HG02588 (cell line): ENCODE measurements around the gene CLTB.

ENCODE experiments used
- ATAC-seq: cut with Tn5 transposase; IDR thresholded peaks from one replicate; pipeline ENCODE4 v1.9.1; 2021; ENCODE audit warnings: mild to moderate bottlenecking, moderate library complexity; ENCODE audit not compliant: unreplicated experiment

Gene CLTB

DNA sequence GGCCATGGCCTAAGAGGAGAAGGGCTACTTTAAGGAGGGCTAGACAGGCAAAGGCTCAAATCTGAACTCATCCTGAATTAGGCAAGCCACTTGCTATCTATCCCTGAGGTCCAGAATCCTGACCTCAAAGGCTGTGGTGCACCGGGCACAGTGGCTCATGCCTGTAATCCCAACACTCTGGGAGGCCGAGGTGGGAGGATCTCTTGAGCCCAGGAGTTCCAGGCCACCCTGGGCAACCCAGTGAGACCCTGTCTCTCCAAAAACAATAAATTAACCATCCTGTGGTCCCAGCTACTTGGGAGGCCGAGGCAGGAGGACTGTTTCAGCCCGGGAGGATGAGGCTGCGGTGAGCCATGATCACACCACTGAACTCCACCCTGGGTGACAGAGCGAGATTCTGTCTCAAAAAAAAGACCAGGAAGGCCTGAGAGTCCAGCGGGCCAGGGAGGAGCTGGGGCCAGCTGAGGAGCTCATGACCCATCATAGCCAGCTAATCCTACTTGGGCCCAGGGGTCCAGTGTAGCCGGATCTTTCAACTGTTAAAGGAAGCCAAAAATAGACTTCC, 31.9 kb downstream of the CLTB start:
- no peak for ATAC-seq

DNA sequence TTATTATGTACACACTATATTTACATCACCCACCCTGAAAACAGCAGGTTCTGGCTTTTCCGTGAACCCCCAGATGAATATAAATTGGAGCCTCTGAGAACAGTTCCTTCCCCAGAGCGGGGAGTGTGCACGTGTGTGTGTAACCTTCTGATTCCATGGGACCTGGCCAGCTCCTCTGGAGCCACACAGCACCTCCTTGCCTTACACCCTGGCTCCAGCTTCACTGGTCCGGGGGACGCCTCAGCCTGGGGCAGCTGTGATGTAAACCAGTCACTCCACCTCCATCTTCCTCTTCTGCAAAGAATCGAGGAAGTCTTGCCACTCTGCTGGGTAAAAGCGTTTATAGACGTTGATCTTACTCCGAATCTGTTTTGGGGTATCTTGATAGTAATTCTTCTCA, 32.4 kb downstream of the CLTB start:
- no peak for ATAC-seq

DNA sequence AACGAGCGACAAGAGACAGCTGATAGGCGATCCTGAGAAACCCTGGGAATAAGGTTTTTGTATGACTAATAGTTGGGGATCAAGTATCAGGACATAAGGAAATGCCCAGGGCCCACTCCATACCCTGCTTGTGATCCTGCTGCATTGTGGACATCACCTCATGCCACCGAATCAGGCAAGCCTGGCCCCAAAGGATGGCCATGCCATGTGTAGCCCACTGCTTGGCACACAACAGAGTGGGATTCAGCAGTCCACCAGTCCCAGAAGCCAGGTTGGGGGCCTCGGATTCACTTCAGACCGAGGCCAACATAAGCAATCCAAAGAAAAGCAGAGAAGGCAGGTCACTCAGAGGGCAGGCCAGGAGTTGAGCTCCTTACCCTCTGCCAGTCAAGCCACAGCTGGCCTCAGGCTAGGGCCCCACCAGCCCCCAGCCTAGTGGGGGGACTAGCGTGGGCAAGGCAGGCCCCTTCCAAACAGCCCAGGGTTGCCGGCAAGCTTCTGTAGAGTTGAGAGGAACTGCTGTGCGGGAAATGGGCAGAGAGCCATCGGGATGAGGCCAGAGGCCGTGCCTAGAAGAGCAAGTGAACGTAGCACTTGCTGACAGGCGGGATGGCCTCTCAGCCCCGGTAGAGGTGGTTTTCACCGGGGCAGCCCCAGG, 33.0 kb downstream of the CLTB start:
- ATAC-seq: no peak

DNA sequence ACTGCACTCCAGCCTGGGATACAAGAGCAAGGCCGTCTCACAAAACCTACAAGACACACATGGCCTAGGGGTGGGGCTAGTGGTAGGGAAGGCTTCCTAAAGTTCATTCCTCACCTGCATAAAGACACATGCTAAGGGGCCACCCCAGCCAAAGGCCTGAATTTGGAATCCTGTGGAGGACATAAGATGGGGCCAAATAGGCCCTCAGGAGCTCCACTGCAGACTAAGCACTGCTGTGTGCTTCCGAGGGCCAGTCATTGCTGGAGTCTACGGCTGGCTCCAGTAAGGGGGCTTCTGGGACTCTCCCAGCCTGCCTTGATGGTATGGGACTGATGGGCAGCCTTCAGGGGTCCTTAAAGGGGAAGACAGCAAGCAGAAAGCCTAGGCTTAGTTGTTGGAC, 33.6 kb downstream of the CLTB start:
- no peak for ATAC-seq

DNA sequence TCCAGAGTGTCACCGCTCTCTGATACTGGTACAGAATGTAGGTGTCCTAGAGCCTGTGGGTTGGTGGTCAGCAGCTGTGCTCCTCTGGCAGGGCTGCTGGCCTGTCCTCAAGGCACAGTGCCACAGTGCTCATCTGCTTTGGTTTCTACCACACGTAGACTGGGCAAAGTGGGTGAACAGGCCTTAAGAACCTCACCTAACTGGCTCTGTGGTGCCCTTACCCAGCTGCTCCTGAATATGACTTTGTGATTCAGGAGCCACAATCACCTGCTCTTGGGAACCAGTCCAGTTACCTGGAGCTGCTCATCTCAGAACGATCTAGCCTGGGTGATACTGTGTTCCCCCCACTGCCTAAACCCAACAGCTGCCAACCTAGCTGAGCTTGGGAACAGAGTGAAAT, 34.4 kb downstream of the CLTB start:
- ATAC-seq: no peak

DNA sequence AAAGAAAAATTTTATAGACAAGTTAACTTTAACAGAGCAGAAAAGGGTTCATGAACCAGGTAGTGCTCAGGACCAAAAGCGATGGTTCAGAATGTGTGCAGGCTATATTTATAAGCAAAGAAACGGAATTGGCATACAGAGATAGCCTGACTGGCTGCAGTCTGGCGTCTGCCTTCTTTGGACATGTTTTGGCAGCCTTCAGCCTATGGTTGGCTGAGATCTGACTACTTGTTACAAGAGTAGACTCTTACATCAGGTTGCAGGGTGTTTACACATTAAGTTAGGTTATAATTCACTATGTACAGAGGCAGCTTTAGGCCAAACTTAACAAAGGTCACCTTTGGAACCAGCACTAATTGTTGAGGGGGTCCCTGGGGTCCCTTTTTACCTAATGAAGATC, 34.9 kb downstream of the CLTB start:
- ATAC-seq: no peak

DNA sequence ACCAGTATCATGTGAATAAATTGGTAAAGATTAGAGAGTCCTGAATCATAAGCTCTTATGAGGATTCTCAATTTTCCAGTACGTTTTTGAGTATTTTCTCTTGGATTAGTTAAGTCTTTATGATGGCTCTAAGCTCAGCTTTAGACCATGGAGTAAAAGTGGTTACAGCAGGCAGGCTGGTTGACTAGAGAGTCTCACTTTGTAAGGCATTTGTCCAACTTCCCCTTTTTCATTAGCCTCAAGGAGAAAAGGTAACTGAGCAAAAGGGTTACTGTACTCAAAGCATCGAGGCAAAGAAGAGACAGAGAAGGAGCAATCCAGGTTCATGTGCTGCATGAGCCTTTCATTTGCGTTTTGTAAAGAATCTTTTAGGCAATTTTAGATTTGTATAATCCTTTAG, 36.5 kb downstream of the CLTB start:
- no peak for ATAC-seq

DNA sequence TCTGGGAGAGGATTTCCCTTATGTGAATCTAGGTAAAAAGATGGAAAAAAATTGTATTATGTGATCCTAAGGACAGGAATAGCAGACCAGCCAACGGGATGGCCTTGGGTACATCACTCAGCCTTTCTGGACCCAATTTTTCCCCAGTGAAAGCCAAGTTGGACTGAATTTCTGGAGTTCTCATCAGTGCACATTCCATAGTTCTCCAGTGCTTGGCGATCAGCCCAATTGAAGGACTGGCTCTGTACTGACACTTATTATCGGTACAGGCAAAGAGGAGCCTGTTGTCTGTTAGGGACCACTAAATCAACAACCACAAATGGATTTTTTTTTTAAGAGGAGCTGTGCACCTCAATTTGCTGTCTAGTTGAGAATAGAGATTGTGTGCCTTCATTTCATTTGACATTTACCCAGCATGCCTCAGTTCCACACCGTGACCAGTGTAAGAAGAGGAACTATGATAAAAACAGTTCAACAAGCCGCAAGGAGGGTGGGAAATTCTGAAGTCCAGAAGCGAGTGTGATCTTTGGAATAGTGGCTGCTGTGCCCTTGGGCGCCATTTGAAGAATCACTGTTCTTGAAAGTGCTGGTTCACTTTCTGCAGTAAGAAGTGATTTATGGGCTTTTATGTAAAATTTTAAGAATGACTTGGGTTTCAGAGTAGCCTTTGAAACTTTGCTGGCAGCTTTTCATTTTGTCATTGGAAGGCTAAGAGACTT, 43.1 kb downstream of the CLTB start:
- ATAC-seq: no peak

DNA sequence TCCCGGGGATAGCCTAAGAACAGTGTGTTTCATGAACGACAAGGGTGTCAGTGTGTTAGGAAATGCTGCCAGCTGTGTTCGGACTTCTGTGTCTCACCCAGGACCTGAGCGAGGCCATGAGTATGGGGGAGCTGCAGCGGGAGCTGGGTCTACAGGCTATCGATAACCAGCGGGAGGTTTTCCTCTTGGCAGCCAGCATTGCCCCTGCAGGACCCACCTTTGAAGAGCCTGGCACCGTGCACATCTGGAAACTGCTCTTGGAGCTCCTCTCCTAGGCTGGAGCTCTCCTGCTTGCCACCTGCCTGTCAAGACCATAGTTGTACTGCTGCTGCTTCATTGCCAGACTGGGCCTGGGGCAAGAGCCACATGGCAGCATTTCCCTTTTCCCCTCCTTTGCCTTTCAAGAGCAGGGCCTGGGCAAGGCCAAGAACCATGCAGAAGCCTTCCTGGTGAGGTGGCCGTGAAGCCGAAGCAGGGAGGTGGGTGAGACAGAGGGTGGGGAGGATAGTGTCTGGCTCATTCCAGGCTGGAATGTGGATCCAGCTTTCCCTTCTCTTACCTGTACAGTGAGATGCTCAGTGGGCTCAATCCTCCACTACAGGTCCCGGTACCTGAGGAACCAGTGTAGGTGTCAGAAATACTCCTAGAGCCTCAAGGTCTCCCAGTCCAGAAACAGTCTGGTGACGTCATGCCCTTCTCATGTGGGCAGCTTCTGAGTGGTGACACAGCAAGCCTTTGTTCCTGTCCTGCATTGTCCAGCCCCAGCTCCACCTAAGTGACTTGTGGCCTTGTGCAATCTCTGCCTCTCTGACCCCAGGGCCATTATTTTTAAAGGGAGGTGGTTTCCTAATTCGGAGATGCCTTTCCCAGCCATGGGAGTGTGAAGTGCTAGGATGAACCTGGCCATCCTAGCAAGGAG, 44.5 kb downstream of the CLTB start:
- ATAC-seq: no peak

DNA sequence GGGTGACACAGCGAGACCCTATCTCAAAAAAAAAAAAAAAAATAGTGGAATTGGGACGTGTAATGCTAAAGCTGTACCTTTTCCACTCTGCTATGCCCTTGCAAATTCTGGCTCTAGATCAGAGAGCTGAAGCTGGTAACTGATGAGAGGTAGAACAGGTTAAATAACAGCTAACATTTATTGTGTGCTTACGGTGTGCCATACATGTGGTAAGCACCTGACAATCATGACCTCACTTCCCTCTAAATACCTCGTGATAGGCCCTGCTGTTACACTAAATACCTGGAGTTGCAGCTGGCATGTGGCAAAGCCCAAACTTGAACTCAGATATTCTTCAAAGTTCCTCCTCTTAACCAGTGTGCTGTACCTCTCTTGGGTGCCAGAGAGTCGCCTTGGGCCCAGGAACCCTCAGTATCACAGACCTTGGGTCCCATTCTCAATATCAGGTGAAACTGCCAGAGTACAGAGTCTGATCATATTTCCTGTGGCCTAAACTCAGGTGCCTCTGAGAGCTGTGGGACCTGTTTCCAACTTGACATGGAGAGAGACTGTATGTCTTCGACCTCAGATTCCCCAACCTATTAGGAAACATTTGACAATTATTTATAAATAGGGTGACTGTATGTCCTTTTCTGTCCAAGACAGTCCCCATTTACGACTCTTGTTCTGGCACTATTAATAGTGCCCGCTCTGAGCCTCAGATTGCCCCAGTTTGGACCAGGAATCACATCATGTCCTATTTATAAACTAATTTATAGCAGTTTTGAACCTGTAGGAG, 46.2 kb downstream of the CLTB start:
- no peak for ATAC-seq

DNA sequence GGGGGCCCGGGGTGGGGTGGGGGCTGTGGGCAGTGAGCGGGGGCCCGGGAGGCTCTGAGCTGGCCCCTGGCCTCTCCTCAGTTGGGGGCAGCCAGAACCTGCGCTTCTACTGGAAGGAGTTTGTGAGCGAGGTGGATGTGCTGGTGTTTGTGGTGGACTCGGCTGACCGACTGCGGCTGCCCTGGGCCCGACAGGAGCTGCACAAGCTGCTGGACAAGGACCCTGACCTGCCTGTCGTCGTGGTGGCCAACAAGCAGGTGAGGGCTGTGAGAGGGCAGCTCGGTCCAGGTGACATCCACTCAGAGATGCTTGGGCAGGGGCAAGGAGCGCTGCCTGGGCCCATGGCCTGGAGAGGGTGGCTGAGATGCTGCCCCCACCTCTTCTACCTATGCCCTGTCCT, 47.6 kb downstream of the CLTB start:
- ATAC-seq: no peak

DNA sequence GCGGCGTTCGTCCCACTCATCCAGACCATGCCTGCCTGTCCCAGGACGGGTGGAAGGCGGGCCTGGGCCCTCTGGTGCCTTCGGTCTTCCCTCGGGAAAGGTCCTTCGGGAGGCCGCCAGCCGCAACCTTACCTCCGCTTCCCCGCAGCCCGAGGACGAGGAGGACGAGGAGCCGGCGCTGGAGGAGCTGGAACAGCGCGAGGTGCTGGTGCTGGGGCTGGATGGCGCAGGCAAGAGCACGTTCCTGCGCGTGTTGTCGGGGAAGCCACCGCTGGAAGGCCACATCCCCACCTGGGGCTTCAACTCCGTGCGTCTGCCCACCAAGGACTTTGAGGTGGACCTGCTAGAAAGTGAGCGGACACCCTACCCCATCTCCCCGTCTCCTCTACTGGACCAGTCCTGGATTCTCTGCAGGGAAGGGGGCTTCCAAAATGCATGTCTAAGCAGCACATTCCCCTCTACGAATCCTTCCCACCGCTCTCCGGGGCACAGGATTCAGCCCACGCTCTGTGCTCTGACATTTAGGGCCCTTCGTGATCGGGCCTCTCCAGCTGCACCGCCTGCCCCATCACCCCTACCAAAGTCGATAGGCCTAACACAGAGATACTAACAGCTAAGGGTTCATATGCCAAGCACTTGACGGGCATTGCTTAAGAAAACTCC, 50.0 kb downstream of the CLTB start:
- no peak for ATAC-seq

DNA sequence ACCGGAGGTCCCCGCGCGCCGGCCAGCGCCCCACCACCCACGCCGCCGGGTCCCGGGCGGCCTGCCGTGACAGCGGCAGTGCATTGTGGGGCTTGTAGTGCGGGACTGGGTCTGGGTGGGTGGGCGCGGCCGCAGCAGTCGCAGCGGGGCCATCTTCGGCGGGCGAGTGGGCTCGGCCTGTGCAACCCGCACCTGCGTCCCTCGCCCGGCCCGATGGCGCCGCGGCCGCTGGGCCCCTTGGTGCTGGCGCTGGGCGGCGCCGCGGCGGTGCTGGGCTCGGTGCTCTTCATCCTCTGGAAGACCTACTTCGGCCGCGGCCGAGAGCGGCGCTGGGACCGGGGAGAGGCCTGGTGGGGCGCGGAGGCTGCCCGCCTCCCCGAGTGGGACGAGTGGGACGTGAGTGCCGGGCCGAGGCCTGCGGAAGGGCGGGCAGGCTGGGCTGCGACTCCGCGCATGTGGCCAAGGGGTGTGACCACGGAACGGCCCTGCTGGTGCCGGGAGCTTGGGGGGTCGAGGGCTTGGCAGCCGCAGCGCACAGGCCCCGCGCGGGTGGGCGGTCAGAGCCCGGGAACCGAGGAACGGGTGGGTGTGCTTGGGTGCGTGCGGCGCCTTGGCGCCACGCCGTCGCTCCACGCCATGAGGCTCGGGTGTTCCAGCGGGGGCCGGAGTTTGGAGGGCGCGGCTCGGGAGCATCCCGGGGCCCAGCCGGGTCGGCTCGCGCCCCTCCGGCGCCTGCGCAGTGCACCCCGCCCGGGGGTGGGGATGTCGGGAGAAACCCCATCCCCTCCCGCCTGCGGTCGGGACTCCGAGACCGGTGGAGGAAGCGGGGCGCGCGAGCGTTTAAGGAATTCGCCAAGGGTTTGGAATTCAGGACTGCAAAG, 50.7 kb downstream of the CLTB start, which contains the start of gene ARL10:
Gene ARL10, plus strand, starts transcription at position 137 of the 881 bp plus-strand sequence. Its CDS starts 77 bp downstream, at position 214.
- peak; percentile 35 for ATAC-seq

DNA sequence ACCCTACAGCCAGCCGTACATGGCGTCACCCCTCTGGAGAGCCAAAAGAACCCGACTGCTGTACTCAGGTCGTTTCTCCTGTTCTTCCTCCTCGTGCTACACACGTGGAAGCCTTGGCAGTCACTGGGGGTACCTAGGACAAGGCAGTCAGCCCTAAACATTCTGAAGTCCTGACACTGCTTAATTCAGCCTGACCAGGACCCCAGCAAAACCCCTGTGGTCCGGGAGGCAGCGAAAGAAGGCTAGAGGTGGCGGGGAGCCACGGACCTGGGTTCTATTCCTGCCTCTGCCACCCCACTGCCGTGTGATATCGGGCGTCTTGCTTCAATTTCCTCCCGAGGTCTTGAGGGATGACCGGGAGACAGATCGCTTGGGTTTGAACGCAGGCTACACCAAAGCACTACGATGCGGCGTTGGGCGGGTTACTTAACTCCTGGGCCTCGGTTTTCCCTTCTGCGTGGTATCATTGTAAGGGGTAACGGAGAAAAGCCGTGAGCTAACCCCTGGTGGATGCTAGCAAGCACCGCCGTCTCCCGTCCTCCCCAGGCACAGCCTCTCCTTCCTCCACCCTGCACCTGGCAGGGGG, 51.5 kb downstream of the CLTB start:
- no peak for ATAC-seq

DNA sequence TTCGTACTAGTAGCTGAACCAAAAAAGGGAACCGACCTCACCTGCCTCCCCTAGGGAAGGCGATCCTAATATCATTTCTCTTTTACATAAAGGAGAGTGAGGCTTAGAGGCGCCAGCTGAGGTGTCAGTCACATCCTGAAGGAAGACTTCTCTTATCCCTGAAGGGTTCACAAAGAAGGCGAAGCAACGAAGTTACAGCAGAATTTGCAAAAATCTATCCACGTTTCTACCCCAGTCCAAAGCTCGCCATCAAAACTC, 54.2 kb downstream of the CLTB start:
- peak; percentile 12 for ATAC-seq

DNA sequence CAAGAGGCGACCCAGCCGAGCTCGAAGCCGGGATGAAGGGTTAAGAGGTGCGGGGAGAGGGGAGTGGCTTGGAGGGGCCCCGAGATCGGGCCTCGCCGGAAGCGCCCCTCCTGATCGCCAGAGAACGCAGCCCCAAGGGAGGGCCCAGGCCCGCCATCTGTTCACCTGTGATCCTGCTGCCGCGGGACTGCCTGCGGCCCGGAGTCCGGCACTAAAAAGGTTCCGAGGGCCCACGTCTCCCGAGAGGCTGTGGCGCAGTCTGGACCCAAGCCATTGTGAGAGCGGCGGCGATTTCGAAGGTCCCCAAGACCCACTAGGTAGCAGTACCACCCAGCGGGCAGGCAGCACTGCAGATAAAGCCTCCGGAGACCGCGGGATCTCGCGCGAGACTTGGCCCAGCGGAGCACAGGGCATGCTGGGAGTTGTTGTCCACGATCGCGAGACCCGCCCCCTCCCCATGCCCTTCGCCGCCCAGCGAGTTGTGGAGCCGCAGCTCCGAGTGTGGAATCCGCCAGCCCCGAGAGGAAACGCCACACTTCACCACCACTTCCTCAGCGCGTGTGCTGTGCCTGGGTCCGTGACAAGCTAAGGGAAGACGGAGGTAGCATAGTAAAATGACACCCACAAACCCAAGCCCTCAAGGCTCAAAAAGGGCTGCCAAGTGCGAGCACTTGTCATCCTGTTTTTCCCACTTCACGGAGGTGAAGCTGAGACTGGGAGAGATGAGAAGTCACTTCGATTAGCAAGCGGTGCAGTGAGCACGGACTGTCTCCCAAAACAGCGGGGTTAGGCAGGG, 54.7 kb downstream of the CLTB start, which contains the start of gene KIAA1191:
Gene KIAA1191, minus strand, starts transcription at position 328 of the 796 bp plus-strand sequence. CDS start 2,256 bp downstream, outside the sequence.
- peak; percentile 85 for ATAC-seq

DNA sequence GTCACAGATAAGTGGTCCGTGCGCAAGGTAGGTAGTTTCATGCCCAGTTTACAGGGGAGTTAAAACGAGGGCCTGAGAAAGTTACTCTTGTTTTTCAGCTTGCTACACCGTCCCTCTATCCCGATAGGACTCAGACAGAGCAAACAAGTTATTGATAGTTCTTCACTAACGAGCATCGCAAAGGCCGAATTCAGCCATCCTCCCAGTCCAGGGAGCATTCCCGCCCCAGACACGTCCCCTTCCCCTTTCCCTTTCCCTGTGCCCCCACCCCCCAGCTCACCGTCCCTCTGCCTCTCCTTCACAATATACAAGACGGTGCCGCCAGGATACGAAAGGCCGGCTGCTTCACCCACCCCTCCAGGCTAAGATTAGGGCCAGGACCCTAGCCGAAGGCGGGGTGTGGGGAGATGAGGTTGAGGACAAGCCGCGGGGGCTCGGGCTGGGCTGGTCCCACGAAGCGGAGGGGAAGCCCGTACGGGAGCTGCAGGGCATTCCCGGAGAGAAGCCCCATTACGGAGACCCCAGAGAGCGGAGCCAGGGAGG, 55.4 kb downstream of the CLTB start:
- no peak for ATAC-seq

DNA sequence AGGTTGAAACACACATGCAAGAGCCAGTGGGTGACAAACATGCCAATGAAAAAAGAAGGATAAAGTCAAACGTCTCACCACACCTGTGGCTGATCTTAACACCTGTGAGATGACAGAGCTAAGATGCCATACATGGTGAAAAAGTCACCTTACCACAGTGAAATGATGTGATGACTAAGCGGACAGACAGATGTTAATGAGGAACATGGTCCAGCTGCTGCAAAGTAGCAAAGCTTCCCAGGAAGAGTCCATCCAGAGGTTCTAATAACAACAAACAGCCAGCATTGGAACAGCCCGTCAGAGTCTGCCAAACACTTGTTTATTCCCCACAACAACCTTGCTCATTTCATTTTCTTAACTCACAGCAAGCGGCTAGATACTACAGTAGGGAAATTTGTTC, 56.7 kb downstream of the CLTB start:
- no peak for ATAC-seq
